Measurements from ENCODE around the gene BLVRB.
"Not testable (repeated sequence)": the region's sequence is repeated elsewhere in the genome, so short reads cannot be mapped to it uniquely, and the experiment has no call there.

The BLVRB gene

DNA sequence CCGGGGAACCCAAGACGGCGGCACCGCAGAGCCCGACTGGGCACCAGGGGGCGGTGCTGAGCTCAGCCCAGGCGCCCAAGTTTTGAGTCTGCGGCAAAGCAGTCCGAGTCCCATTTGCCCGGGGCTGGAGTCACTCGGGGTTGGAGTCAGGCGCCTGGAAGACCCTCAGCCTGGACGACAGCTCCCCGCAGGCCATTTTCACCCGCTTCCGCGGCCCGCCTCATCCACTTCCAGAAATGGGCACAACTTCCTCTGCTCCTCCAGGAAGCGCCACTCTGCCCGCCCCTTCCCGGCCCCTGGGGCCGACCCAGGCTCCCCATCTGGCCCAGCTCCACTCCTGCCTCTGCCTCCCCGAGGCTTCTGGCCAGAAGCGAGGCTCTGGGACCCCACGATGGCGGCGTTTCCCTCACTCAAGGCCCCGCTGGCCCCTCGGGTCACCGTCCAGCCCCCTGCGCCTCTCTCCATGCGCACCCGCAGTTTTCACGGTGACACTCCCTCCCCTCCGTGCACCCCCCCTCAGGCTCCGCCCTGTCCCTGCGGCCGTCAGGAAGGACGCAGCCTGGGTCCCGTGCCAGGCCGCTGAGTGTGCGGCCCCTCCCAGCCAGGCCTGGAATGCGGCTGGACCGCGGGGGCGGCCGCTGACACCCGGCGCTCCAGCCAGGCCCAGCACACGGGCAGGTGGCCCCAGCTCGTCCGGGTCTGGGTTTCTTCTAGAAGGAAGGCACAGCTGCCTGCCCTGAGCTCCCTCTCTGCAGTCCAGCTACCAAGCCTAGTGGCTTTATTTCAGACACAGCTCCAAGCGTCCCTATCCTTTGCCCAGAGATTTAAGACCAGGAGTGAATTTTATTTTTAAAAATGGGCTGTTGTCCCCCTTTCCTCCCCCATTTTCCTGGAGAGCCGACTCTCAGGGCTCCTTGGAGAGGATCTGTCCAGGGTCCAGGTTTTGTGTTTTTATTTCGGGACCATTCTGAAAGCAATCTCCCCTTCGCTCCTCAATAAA is 44.5 kb downstream of the BLVRB start:
- peak; percentile 70 for DNase-seq

DNA sequence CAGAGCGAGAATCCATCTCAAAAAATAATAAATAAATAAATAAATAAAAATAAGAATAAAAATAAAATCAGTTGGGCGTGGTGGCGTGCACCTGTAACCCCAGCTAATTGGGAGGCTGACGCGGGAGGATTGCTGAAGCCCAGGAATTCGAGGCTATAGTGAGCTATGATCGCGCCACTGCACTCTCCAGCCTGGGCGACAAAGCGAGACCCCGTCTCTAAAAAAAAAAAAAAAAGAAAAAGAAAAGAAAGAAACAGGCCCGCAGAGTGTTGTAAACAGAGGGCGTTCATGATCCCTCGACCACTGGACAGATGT is 45.1 kb downstream of the BLVRB start:
- DNase-seq: no peak

DNA sequence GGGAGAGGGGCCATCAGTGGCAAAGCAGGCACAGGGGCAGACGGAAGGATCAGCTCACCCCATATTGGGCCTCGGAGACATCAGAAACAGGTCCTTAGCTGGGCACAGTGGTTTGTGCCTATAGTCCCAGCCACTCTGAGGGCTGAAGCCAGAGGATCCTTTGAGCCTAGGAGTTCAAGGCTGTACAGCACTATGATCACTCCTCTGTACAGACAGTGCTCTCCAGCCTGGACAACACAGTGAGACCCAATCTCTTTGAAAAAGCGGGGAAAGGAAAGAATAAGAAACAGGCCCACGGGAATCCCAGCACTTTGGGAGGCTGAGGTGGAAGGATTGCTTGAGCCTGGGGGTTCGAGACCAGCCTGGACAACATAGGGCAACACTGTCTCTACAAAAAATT is 45.8 kb downstream of the BLVRB start:
- DNase-seq: no peak

DNA sequence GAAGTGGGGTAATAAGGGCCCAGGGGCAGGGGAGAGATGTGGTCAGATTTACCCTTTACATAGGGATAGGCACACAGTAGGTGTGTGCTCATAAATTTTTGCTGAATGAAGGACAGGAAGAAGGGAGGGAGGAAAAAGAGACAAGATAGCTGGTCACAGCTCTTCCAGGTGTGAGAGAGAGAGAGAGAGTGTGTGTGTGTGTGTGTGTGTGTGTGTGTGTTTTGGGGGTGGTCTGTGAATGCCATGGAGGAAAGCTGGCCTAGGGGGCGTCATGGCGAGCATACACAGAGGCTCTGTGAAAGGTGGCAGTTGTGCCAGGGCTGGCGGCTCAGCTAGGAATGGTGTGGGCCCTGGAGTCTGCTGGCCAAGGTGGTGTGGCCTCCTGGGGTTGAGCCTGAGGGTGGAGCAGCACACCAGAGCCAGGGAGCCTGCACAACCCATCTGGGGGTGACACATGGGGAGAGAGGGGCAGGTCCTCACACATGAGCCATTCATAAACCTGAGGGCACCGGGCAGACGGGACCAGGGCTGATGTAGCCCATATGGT is 46.4 kb downstream of the BLVRB start:
- no peak for DNase-seq

DNA sequence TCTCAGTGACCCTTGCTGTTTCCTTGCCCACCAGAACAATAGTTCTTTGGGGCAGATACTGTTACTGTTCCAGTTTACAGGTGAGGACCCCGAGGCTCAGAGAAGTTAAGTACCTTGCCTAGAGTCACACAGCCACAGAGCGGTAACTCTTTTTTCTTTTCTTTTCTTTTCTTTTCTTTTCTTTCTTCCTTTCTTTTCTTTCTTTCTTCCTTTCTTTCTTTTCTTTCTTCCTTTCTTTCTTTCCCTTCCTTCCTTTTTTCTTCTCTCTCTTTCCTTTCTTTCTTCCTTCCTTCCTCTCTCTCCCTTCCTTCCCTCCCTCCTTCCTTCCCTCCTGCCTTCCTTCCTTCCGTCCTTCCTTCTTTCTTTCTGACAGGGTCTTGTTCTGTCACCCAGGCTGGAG is 47.5 kb downstream of the BLVRB start:
- no peak for DNase-seq

DNA sequence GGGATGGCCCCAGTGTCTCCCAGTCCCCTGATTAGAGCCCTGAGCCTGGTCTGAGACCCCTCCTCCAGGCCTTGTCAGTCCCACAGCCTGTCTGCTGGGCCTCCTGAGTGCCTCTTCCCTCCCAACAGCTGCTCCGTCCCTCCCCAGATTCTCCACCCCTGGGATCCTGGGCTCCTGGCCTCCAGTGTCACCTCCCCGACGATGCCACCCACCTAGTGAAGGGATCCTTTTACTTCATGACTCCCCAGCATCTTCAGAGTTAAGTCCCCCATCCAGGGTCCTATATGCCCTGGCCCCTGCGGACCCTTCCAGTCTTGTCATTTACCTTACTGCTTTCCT is 47.9 kb downstream of the BLVRB start:
- DNase-seq: no peak

DNA sequence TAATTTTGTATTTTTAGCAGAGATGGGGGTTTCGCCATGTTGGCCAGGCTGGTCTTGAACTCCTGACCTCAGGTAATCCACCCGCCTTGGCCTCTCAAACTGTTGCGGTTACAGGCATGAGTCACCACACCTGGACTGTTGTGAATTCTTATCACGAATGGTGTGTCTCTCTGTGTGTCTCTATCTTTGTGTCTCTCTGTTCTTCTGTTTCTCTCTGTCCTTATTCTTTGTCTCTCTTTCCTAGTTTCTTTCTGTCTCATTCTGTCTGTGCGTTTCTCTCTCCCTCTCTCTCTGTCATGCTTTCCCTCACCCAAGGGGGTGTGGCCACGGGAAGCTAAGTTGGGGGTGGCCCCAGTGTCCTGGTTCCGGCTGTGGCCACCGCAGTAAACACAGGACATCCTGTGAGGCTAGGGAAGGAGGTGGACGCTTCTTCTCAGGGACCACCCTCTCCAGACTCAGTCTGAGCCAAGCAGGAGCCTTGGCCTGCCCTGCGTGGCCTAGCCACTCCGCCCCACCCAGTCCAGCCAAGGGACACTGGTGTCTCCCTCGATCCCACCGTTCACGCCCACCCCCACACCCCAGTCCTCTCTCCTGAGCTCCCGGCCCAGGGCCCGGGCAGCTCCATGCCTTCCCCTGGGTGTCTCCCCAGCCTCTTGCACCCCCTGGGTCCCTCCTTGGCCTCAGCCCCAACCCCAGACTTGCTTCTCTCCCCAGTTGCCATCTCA is 48.5 kb downstream of the BLVRB start:
- no peak for DNase-seq

DNA sequence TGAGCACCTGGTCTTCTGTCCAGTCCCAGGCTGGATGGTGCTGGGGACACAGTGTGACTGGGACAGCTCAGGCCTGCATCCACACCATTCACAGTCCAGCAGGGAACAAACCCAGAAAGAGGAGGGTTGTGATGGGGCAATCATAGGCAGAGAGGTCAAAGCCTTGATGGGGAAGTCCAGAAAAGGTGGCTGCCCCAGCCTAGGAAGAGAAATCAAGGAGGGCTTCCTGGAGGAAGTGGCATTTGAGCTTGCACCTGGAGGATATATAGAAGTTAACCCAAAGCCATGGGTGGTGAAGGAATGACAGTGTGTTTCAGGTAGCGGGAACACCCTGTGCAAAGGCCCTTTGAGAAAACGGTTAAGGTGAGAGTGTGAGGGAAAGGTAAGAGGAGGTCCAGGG is 49.8 kb downstream of the BLVRB start:
- DNase-seq: no peak

DNA sequence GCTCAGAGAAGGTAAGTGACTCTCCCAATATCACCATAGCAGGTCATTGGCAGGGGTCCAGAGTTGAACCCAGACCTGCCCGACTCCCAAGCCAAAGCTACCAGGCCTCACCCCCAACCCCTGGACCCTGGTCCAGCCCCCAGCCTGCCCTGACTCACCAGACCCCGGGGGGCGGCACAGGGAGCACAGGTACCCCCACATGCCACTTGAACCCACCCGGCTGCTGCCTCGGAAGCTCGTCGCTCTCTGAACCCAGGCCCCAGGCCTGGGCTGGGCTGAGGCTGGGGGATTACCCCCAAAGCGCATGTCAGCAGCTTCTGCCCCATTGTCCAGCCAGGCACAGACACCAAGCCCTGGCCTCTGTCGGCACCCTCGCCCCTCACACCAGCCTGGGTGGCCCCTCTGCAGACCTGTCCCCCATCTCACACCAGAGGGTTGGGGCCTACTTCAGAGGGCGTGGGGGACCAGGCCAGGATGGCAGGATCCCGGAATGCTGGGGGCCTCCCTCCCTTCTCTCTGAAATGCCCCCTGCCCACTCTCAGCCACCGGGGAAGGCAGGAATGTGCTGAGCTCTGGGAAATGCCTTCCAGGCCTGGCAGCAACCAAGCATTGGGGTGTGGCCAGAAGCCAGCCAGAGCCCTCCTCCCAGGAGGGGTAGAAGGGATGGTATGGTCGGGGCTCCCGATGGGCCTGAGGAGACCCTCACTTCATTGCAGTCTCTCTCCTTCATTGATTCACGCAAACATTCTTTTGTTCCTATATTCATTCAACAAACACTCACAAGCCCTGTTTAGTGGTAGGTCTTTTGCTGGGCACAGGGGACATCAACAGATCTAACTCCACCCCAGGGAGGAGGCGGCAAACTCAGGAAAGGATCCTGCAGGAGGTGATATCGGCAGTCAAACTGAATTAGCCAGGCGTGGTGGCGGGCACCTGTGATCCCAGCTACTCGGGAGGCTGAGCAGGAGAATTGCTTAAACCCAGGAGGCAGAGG is 50.7 kb downstream of the BLVRB start:
- no peak for DNase-seq

DNA sequence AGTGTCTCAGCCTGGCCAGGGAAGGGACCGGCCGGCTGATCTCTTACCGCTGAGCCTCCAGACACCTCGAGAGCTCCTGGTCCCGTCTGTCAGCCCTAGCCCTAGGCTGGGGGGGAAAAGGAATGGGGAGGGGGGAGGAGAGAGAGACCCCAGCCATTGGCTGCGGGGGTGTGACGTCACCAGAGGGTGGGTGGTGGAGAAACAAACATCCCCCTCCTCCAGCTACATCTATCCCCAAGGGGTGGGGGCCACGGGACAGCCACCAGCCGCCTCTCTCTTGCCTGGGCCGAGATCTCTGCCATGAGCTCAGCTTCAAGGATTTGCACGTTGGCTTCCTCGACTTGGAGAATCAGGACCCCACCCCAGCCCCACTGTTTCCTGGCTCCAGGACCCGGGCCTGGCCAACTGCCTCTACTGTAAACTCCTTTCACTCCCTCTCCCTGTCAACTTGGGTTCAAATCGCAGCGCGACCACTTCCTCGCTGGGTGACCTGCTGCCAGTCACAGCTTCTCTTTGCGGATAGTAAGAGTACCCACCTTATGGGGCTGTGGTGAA is 52.2 kb downstream of the BLVRB start, which contains the start of gene PRX:
Gene PRX (minus strand): TSS at position 88 of the 555 bp plus-strand sequence. CDS start 5,446 bp downstream, outside the sequence.
- DNase-seq: no peak

DNA sequence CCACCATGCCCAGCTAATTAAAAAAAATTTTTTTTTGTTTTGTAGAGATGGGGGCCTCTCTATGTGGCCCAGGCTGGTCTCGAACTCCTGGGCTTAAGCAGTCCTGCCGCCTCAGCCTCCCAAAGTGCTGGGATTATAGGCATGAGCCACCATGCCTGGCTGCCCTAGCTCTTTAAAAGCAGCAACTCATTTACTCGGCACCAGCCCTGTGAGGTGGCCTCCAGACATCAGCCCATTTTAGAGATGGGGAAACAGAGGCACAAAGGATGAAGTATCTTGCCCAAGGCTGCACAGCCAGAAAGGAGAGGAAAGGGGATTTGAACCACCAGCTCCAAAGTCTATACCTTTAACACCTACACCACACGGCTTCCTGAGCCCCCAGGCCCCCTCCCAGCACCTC is 52.7 kb downstream of the BLVRB start:
- DNase-seq: no peak

DNA sequence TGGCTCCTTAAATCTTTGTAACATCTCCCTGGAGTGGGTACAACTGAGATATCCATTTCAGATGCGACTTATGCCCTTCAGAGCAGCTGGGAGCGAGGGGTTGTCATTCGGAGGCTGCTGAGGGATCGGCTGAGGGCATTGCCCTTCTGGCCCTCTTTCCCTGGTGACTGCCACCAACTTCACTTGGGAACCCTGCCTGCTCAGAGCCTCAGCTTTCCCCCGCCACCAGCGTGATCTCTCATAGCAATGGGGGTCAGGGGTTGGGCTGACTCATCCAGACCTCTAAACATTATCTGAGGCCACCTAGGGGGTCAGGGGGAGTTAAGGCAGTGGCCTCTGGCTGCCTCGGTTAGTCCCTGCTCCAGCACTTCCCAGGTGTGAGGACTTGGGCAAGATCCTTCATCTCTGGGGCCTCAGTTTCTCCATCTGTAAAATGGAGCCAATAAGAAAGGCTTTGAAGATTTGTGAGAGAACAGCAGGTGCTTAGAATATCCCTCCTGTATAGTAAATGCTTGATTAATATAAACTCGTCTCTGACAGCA is 53.5 kb downstream of the BLVRB start:
- DNase-seq: no peak

DNA sequence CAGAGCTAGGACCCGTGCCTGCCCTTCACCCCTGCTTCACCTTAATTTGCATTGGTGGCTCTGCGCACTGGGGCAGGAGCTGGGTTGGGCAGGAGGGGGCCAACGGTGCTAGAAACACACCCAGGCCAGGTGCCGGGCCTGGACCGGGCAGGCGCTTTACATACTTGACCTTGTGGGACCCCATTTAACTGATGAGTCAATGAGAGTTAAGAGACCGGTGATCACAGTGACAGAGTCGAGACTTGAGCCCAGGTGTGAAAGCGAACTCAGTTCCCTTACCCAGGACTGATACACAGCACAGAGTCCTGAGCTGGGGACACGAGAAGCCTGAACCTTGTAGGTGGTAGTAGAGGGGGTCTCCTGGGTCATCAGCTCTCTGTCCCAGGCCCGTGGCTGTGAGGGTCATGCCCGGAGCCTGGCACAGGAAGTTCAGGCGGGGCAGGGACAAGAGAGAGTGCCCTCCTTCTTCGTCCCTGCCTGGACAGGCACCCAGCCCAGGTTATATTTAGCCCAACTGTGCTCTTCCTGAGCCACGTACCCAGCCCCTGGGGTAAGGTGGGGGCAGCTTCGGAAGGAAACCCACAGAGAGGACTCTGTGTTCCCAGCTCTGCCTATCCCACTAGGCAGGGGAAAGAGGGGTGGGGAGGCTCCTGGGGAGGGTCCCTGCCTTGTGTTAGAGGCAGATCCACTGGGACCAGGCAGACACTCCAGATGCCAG is 54.3 kb downstream of the BLVRB start:
- DNase-seq: no peak

DNA sequence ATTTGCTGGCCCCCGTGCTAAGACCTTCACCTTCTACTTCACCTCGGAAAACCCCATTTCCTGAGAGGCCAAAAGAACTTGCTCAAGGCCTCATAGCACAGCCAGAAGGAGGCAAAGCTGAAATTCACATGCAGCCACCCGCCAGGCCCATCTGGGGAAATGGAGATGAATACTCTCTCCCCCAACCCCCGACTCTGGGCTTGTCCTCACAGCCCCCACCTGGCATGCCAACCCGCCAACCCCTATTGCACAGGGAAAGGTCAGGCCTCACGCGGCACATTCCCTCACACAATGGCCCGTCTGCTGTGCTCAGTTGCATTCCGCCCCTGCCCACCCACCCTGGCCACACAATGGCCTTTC is 55.5 kb downstream of the BLVRB start:
- DNase-seq: no peak

DNA sequence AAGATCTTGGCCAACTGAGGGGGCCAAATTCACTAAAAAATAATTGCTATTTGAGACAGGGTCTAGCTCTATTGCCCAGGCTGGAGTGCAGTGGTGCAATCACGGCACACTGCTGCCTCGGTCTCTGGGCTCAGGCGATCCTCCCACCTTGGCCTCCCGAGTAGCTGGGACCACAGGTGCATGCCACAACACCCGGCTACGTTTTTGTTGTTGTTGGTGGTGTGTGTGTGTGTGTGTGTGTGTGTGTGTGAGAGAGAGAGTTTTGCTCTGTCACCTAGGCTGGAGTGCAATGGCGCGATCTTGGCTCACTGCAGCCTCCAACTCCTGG is 57.0 kb downstream of the BLVRB start:
- not testable (repeated sequence) for DNase-seq

DNA sequence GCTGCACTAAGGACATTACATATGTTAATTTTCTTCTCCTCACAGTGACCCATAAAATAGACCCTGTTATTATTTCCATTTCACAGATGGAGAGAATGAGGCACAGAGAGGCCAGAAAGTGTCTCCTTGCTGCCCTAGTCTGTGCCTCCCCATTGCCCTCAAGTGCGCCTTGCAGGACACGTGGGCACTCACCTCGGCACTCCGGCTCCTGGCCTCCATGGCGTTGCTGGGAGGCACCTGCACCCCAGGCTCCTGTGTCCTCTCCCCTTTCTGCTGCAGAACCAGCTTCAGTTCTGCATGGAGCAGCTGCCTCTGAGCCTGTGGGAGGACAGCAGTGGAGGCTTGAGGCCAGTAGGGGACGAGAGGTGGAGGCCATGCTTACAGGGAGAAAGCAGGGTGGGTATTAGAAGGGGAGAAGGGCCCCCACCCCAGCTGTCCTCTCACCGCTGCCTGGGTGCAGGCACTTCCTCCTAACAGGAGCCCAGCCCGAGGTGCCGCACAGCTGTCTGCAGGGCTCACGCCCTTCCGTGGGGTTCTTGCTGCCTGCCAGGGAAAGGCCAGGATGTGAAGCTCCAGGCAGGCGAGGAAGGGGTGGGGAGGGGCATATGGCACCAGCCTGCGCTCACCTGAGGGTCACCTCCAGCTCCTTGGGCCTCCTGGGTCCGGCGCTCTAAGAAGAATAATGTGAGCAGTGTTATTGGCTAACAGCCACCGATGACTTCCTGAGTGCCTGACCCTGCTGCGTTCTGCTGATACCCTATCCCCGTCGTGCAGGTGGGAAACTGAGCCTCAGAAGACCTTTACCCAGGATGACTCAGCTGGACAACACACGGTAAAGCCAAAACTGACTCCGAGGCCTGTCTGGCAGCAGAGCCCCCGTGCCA is 57.6 kb downstream of the BLVRB start:
- peak; percentile 1 for DNase-seq

DNA sequence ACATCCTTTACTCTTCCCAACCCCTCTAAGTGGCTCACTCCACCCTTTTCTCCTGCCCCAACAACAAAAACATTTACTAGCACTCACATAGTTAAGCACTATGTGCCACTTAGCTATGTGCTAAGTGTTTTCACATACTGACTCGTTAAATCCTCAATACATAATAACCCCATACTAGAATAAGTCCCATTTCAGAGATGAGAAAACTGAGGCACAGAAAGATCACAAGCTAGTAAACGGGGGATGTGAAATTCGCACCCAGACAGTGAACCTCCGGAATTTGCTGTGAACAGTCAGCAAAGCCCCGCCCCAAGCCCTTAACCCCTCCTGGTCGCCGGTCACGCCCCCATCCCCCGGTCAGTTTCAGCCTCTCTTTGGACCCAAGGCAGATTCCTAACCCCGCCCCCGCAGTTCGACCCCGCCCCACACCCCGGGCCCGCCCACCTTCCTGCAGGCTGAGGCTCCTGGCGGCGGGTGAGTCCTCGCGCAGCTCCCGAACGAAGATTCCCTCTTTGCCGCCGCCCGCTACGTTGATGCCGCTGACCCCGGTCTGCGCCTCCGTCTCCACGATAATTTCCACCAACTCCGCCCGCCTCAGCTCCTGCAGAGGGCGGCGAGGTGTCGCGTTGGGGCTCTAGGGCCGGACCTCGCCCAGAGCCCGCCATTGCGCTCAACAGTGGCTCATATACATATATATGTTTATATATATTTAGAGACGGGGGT is 62.1 kb downstream of the BLVRB start:
- peak; percentile 62 for DNase-seq

DNA sequence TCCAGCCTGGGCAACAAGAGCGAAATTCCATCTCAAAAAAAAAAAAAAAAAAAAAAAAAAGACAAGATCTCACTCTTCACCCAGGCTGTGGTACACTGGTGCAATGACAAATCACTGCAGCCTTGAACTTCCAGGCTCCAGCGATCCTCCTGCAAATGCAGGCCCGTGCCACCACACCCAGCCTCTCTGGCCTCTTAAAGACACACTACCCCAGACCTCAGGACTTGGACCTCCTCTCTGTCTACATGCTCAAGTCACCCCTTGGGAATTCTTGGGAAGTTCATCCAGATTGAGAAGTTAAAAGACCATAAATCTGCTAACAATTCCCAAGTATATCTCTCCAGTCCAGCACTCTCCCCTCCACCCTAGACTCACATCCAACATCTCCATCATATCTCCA is 65.0 kb downstream of the BLVRB start:
- DNase-seq: no peak

DNA sequence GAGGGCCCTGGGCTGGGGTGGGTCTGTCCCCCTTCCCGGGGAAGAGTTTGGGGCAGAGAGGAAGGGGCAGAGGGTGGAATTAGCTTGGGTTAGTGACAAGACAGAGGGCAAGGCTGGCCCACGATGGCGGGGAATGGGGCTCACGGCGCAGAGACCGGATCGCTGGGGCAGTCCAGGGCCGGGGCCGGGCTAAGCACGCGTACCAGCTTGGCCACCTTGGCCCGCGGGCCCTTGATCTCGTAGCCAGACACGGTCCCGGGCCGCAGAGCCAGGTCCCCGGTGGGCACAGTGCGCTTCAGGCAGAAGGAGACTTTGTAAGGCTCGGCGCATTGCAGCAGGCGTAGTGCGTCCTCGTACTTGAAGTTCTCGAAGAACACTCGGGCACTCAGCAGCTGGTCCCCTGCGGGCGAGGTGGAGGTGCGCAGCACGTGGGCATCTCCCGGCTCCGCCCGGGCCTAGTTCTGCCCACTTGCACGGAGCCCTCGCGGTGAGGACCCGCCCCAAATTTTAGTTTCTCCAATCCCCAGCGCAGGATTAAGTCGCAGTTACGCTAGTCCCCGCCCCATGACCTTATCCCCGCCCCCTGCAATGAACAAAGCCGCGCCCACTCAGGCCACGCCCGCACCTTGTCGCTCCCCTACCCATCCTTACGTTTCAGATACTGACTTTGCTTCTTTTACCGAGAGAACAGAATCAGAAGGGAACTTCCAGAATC is 67.0 kb downstream of the BLVRB start:
- DNase-seq: peak; percentile 30
